Upper lobe of left lung (tissue), 4 donors: Measurements from ENCODE around the gene LAG3.

ENCODE experiments used
- EP300 ChIP-seq, 4 donors: sonication (generic); formaldehyde crosslinking; IDR thresholded peaks; one replicate each; pipeline ENCODE4 v1.5.1; 2017; ENCODE audit warnings: antibody characterized with exemption in 4 of 4, control low read depth in 2 of 4
- TF ChIP-seq, protein P1 (sequence below), 6 experiments: fragments of 450-650 bp in 4 of 6; fragments of 200-600 bp in 2 of 6; sonication (generic) in 2 of 6; IDR thresholded peaks; one replicate each; pipeline ENCODE4 v1.5.1; 2016 to 2019; ENCODE audit warnings: antibody characterized with exemption in 6 of 6

- TF ChIP-seq, protein P1, sequence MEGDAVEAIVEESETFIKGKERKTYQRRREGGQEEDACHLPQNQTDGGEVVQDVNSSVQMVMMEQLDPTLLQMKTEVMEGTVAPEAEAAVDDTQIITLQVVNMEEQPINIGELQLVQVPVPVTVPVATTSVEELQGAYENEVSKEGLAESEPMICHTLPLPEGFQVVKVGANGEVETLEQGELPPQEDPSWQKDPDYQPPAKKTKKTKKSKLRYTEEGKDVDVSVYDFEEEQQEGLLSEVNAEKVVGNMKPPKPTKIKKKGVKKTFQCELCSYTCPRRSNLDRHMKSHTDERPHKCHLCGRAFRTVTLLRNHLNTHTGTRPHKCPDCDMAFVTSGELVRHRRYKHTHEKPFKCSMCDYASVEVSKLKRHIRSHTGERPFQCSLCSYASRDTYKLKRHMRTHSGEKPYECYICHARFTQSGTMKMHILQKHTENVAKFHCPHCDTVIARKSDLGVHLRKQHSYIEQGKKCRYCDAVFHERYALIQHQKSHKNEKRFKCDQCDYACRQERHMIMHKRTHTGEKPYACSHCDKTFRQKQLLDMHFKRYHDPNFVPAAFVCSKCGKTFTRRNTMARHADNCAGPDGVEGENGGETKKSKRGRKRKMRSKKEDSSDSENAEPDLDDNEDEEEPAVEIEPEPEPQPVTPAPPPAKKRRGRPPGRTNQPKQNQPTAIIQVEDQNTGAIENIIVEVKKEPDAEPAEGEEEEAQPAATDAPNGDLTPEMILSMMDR (IDR thresholded peaks at IDR 0.05), result no peak
- no peak for TF ChIP-seq EP300 (IDR thresholded peaks at IDR 0.05)
Observed at GRCh38 chr12:6770600-6770999, 1.7 kb upstream of the LAG3 start.
